GM12874 (cell line): ENCODE data around the gene SAMD4A.
A peak's percentile ranks its signal among the peaks of the same experiment; 100 is the strongest.

Source experiments
- CTCF ChIP-seq: IDR thresholded peaks from 2 replicates; pipeline ENCODE4 v1.5.1; 2011; ENCODE audit warnings: low read depth, mild to moderate bottlenecking, control low read depth, low read length, moderate library complexity; ENCODE audit not compliant: insufficient read depth

Gene SAMD4A

DNA sequence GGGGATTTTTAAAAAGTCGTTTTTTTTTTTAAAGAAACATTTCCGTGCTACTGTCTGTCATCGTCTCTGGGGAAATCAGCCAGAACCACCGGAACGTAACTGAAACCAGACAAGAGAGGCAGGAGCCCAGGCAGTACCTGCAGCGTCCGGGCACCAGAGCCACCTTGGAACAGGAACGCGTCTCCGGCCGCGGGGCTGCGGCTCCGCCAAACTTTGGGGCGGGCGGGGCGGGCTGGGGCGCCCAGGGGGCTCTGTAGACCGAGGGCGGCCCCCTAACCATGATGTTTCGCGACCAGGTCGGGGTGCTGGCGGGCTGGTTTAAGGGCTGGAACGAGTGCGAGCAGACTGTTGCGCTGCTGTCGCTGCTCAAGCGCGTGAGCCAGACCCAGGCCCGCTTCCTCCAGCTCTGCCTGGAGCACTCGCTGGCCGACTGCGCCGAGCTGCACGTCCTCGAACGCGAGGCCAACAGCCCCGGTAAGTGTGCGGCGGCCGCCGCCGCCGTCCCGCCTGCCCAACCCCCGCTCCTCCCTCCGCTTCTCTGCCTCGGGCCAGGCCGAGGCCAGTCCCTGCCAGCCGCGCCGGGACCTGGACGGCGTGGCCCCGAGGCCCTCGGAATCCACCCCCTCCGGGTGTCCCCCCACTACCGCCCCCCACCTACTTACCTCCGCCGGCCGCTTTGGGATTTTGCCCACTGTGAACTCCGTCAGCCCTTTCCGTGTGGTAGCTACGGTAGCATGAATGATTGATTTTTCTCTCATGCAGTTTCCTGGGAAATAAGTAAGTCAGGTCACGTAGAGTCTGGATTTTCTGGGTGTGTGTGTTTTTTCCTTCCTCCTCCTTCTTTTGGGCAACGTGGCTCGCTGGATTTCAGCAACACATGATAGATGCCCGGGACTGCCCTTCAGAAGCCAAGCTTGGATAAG lies 972 bp downstream of the SAMD4A start:
- TF ChIP-seq CTCF: no peak

DNA sequence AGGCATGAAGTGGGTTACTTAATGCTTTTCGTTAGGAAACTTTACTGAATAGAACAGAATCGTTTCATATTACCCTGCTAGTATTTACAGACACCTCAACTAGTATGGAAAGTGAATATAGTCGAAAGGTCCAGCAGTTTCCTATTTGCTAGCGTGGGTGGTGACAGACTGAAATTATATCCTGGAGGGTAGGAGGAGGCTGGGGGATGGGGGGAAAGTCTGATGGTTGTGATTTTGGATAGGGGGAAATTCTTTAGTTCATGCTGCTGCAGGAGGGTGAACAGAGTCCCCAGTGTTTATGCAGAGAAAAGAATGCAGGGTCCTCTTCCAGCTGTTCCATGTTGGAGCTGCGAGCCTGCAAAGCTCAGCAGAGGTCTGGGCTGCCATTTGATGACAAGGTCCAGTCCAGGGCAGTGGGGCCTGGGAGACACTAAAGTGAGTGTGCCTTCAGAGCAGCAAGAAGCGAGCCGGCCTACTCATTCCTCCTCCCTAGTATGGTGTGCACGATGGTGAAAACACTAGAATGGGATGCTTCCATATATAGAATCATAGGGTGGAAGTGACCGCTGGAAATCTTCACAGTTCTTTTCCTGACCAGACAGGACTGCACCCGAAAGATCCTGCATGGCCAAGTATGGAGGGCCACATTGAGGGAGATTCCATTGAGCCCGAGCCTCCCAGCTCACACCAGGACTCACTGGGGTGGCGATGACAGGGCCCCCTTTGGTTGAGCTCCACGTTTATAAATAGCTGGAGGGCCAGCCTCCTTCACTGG lies 2.1 kb downstream of the SAMD4A start:
- TF ChIP-seq CTCF: no peak

DNA sequence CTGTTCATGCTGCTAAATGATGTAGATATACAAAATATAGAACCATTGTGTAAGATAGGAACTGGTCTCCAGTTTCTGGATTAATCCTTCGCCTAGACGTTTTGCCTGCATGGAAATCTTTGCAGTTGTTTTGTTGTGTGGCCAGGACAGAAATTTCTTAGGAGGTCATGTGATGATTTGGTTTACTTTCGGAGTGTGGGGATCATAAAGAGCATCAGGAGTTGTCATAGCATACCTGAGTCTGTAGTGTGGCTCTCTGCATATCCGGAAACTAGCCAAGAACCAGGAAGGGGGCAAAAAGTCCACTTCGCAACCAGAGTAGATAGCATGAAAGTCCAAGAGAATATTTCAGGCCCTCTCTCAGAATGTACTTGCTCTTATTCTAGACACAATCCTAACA lies 3.1 kb downstream of the SAMD4A start:
- TF ChIP-seq CTCF: no peak

DNA sequence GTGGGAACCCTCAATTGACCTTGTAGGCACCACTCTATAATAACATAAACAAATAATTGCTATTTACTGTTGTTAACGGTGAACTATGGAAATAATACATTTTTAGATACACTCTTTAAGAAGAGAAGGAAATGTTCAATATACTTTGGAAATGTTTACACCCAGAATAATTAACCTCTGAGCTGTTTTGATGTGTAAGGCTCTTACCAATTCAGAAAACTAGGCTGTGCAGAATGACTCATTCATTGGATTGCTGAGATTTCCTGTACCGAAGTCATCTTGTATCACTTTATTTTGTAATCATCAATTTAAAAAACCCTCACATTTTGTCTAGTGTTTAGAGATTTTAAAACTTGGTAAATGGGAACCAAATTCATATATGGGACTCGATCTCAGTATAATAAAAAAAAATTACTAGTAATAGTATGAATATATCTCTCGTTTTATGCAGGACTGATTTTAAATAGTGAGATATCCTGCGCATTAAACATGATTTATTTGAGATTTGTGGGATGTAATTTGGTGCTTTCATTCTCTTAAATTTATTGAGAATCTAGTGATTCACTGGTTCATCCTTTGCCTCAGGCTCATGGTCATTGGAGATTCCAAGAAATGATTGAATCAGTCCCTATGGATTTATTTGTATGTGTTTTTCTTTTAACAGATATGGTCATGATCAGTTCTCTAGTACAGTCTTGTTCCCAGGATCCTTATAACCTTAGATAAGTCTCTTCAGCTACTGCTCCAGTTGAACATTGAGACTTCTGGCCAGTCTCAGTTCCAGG lies 3.9 kb downstream of the SAMD4A start:
- TF ChIP-seq CTCF: no peak

DNA sequence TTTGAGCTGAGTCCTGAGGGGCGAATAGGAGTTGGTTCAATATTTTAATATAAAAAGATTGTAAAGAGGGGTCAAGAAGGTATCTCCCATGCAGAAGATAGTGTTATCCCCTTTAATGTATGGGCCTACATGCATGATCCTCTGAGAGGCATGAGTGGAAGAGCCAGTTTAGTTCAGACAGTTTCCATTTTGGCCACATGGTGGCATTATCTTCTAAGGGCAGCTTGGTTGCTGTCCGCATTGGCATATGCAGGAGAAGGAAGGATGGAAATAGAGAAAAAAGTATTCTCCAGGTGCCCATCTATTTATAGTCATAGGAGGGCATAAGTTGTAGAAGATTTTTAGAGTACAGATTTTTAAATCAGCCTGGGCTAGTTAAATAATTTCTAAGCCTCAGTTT lies 5.4 kb downstream of the SAMD4A start:
- peak; percentile 56; the same call in 1 of the 2 replicates for TF ChIP-seq CTCF

DNA sequence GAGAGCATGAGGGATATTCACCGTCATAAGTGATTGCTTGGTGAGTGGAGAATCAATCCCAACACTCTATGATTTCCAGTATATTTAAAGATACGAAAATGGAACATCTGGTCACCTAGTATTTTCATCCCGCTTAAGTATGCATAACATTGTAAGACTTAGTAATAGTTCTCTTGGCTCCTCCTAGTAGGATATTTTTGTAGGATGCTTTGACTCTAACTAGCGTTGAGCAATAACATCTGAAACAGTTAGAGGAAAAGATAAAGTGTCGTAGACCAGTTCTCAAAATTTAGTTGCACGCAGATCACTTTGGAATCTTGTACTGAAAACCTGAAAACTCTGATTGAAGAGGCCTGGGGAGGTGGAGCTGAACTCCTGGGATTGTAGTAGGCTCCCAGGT lies 7.6 kb downstream of the SAMD4A start:
- TF ChIP-seq CTCF: no peak

DNA sequence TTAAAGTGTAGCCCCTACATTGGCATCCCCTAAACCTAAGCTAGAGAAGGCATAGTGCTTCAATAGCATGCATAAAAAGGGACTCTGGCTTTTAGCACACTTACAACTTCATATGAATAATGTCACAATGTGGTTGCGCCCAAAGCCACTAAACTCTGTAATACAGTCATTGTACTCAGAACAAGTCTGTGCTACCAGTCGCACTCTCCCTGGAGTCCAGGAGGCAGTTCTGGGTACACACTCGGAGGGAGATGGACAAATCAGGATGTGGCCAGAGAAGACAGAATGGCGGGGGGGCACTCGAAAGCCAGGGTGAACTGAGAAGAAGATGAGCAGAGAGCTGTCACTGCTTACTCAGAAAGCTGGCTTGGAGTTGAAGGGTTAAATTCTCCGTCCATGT lies 10.6 kb downstream of the SAMD4A start:
- no peak for TF ChIP-seq CTCF
